ENCODE results near the gene PBX4. TPM values are rescaled to one million over a fixed set of nuclear protein-coding genes. Genes with fewer than 3 reads are reported as not detected.

The PBX4 gene
- total and polyA plus RNA-seq, 10 of the 15 experiments (the other 5 are each of a cell fraction or from before 2014, with no cell fraction given), result 0.18 to 17.3 (median 4.2) TPM

DNA sequence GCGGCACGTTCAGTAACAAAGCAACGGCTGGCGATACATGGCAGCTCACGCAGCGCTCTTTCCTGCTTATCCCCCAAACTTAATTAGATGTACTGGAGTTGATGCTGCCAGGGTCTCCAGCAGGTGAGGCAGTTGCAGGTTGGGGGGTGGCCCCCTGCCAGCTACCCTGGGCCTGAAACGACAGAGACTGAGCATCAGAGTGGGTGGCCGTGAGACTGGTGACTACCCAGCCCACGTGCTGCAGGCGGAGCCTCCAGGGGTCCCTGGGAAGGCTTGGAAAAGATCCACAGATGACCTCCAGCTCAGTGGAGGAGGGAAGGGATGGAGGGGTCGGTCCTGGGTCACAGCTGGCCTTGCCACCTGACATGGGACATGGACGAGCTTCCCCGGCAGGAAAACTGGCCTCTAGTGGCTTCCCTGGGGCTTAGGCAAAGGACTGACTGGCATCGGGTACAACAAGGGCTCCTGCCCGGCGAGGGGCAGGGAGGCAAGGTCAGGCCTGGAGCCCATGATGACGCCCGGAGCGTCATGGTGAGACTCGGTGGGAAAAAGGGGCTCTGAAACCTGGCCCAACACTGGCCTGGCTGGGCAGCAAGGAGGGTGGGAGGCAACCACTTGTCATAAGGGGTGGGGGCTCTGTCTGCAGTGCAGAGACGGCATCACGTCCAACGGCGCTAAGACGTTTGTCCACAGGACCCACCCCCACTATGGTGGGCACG is 56.4 kb downstream of the PBX4 start:
- Histone ChIP-seq H3K9ac (ENCODE audit: control insufficient read depth, insufficient read depth, low read length) (no peak overlapping the region), H3K4me1 (ENCODE audit: control insufficient read depth, insufficient read depth, low read length) (no peaks in the 10 kb centered on the region), H3K79me2 (ENCODE audit: control insufficient read depth, insufficient read depth, low read length) (no peaks in the 10 kb centered on the region), H2AFZ (ENCODE audit: control insufficient read depth, low read depth, low read length) (no peak overlapping the region), H3K27me3 (replicated peaks in 1 of 2; ENCODE audit: control insufficient read depth in 2 of 2, insufficient read depth in 2 of 2, low read length in 1 of 2) (no peaks in the 10 kb centered on the region), H3K36me3 (ENCODE audit: control insufficient read depth in 2 of 2, insufficient read depth in 2 of 2, low read length in 1 of 2) (peaks cover 0 to 3% of the 10 kb centered on the region in 2 experiments; a peak in 3 of 4 replicates), H3K9me3 (replicated peaks; ENCODE audit: control insufficient read depth, insufficient read depth, low read length) (no peaks in the 10 kb centered on the region), H3K4me3 (no peak overlapping the region), H3K27ac (ENCODE audit: control insufficient read depth, insufficient read depth) (no peak overlapping the region), H3K4me2 (ENCODE audit: control insufficient read depth, insufficient read depth) (no peak overlapping the region), H4K20me1 (ENCODE audit: control insufficient read depth, insufficient read depth) (no peaks in the 10 kb centered on the region)
- no TSS peak for BruUV-seq (replicated peaks)
- RAD21 ChIA-PET (ENCODE audit: unreplicated experiment), result no interaction called here
- SMC1A ChIA-PET (ENCODE audit: uncharacterized antibody, unreplicated experiment), result interaction anchor here (0.5 to 1.2 kb wide), 2 partner anchors 36 to 53 kb away, joined by 3 to 4 read pairs; no protein-coding TSS in a partner anchor
- DNase-seq (ENCODE audit: low read depth, low spot score), result no peak
- WGBS (ENCODE audit: insufficient coverage, insufficient replicate concordance, low lambda C conversion rate, missing lambda C conversion rate), result 93% methylated on average over 26 of the region's 26 CpGs
- in situ Hi-C loops (cut with MboI), result no loop called here
- no peak for FAIRE-seq
- ATAC-seq, result no peak
- TF ChIP-seq BCL11A (IDR thresholded peaks at IDR 0.05; ENCODE audit: low read depth, low read length) (no peak), STAT3 (IDR thresholded peaks at IDR 0.05; ENCODE audit: low read depth, low read length) (no peak), SUZ12 (IDR thresholded peaks at IDR 0.05; ENCODE audit: unreplicated experiment) (no peak), FOS (IDR thresholded peaks at IDR 0.05; ENCODE audit: borderline replicate concordance, extremely low read depth, insufficient read length) (no peak), SMC3 (IDR thresholded peaks at IDR 0.05; ENCODE audit: borderline replicate concordance, low read length) (no peak), SREBF2 (IDR thresholded peaks at IDR 0.05; ENCODE audit: low read length) (no peak), HDAC6 (IDR thresholded peaks at IDR 0.05; ENCODE audit: unreplicated experiment) (no peak), NFIC (IDR thresholded peaks at IDR 0.05; ENCODE audit: low read depth, low read length) (no peak), ZNF217 (IDR thresholded peaks at IDR 0.05) (no peak)
- TF ChIP-seq, protein P1, sequence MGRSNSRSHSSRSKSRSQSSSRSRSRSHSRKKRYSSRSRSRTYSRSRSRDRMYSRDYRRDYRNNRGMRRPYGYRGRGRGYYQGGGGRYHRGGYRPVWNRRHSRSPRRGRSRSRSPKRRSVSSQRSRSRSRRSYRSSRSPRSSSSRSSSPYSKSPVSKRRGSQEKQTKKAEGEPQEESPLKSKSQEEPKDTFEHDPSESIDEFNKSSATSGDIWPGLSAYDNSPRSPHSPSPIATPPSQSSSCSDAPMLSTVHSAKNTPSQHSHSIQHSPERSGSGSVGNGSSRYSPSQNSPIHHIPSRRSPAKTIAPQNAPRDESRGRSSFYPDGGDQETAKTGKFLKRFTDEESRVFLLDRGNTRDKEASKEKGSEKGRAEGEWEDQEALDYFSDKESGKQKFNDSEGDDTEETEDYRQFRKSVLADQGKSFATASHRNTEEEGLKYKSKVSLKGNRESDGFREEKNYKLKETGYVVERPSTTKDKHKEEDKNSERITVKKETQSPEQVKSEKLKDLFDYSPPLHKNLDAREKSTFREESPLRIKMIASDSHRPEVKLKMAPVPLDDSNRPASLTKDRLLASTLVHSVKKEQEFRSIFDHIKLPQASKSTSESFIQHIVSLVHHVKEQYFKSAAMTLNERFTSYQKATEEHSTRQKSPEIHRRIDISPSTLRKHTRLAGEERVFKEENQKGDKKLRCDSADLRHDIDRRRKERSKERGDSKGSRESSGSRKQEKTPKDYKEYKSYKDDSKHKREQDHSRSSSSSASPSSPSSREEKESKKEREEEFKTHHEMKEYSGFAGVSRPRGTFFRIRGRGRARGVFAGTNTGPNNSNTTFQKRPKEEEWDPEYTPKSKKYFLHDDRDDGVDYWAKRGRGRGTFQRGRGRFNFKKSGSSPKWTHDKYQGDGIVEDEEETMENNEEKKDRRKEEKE (IDR thresholded peaks at IDR 0.05), result no peak
- TF ChIP-seq, protein P2, sequence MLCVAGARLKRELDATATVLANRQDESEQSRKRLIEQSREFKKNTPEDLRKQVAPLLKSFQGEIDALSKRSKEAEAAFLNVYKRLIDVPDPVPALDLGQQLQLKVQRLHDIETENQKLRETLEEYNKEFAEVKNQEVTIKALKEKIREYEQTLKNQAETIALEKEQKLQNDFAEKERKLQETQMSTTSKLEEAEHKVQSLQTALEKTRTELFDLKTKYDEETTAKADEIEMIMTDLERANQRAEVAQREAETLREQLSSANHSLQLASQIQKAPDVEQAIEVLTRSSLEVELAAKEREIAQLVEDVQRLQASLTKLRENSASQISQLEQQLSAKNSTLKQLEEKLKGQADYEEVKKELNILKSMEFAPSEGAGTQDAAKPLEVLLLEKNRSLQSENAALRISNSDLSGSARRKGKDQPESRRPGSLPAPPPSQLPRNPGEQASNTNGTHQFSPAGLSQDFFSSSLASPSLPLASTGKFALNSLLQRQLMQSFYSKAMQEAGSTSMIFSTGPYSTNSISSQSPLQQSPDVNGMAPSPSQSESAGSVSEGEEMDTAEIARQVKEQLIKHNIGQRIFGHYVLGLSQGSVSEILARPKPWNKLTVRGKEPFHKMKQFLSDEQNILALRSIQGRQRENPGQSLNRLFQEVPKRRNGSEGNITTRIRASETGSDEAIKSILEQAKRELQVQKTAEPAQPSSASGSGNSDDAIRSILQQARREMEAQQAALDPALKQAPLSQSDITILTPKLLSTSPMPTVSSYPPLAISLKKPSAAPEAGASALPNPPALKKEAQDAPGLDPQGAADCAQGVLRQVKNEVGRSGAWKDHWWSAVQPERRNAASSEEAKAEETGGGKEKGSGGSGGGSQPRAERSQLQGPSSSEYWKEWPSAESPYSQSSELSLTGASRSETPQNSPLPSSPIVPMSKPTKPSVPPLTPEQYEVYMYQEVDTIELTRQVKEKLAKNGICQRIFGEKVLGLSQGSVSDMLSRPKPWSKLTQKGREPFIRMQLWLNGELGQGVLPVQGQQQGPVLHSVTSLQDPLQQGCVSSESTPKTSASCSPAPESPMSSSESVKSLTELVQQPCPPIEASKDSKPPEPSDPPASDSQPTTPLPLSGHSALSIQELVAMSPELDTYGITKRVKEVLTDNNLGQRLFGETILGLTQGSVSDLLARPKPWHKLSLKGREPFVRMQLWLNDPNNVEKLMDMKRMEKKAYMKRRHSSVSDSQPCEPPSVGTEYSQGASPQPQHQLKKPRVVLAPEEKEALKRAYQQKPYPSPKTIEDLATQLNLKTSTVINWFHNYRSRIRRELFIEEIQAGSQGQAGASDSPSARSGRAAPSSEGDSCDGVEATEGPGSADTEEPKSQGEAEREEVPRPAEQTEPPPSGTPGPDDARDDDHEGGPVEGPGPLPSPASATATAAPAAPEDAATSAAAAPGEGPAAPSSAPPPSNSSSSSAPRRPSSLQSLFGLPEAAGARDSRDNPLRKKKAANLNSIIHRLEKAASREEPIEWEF (IDR thresholded peaks at IDR 0.05; ENCODE audit: insufficient replicate concordance, low read depth, low read length), result no peak
- CTCF ChIA-PET, result no interaction called here
- POLR2A ChIA-PET, result no interaction called here
- intact Hi-C loops (cut with micrococcal nuclease; ENCODE audit: unreplicated experiment), result no loop called here
